H1 (cell line): ENCODE data around the gene SPTLC3.

Experiments
- CTCF ChIP-seq, 3 experiments: IDR thresholded peaks; 1 replicate in 2 of 3; 2 replicates in 1 of 3; pipeline versions ENCODE4 v1.5.1 to v1.6.1; 2011; ENCODE audit warnings: low read length in 3 of 3, mild to moderate bottlenecking in 3 of 3, inconsistent platforms in 2 of 3, low read depth in 1 of 3, moderate library complexity in 1 of 3; ENCODE audit not compliant: insufficient read depth in 1 of 3; ENCODE audit errors: control extremely low read depth in 1 of 3
- POLR2AphosphoS5 ChIP-seq: IDR thresholded peaks from 2 replicates; pipeline ENCODE4 v1.6.1; 2011; ENCODE audit warnings: low read depth, low read length
- RXRA ChIP-seq: IDR thresholded peaks from 2 replicates; pipeline ENCODE4 v1.6.1; 2011; ENCODE audit warnings: low read depth, mild to moderate bottlenecking, low read length, moderate library complexity; ENCODE audit not compliant: insufficient read depth

- no peak for TF ChIP-seq CTCF (IDR thresholded peaks at IDR 0.05; ENCODE audit: control extremely low read depth in 1 of 3, insufficient read depth in 1 of 3, low read depth in 1 of 3, low read length in 3 of 3)
- no peak for TF ChIP-seq RXRA
- TF ChIP-seq POLR2AphosphoS5 = no peak
Observed at GRCh38 chr20:13102694-13103093, 93.9 kb downstream of the SPTLC3 start.
